Small intestine (tissue), 7 donors: ENCODE data around the gene ARG1. TPM values are rescaled to one million over a fixed set of nuclear protein-coding genes. Genes with fewer than 3 reads are reported as not detected.

Source experiments
- DNase-seq, 2 donors: peaks; one replicate each; pipeline versions ENCODE4 v3.0.0 to v3.0.0-alpha.2; 2013
- FAIRE-seq: peaks from 2 replicates; lab custom pipeline; 2012; peaks lifted over from hg19 to GRCh38; lab: Jason Lieb, UNC
- H3K27ac ChIP-seq, 3 donors: one replicate each; pipeline ENCODE4 v1.5.1; 2013; ENCODE audit warnings: low read length in 2 of 3, mild to moderate bottlenecking in 2 of 3, control low read depth in 1 of 3, inconsistent platforms in 1 of 3, low read depth in 1 of 3, moderate library complexity in 1 of 3
- H3K27me3 ChIP-seq, 3 donors: one replicate each; pipeline ENCODE4 v1.6.1; 2013; ENCODE audit warnings: low read length in 3 of 3, inconsistent platforms in 1 of 3; ENCODE audit not compliant: control insufficient read depth in 3 of 3, insufficient read depth in 3 of 3
- H3K36me3 ChIP-seq, 3 donors: one replicate each; pipeline ENCODE4 v1.6.1; 2013; ENCODE audit warnings: low read length in 3 of 3, inconsistent platforms in 1 of 3, low read depth in 1 of 3, mild to moderate bottlenecking in 1 of 3, moderate library complexity in 1 of 3; ENCODE audit not compliant: control insufficient read depth in 3 of 3, insufficient read depth in 2 of 3
- H3K4me1 ChIP-seq, 3 donors: one replicate each; pipeline ENCODE4 v1.6.1; 2013; ENCODE audit warnings: low read length in 2 of 3, inconsistent platforms in 1 of 3, low read depth in 1 of 3, mild to moderate bottlenecking in 1 of 3, moderate library complexity in 1 of 3; ENCODE audit not compliant: control insufficient read depth in 3 of 3, insufficient read depth in 2 of 3
- H3K4me3 ChIP-seq, 3 donors: one replicate each; pipeline ENCODE4 v1.5.1; 2013; ENCODE audit warnings: low read length in 3 of 3, control low read depth in 1 of 3, inconsistent platforms in 1 of 3, low read depth in 1 of 3, mild to moderate bottlenecking in 1 of 3, moderate library complexity in 1 of 3
- H3K9me3 ChIP-seq, 2 donors: one replicate each; pipeline ENCODE4 v1.6.1; 2013; ENCODE audit warnings: low read depth in 1 of 2, low read length in 1 of 2; ENCODE audit not compliant: control insufficient read depth in 2 of 2, insufficient read depth in 1 of 2
- WGBS, 3 donors: extraction: QIAGEN DNeasy Blood & Tissue Kit; methylation state at CpG; one replicate each; pipeline ENCODE4 v1.1.7; 2013; 5-methylcytosine and 5-hydroxymethylcytosine counted together
- polyA plus RNA-seq, 4 donors: library from polyadenylated mRNA; stranded (reverse) in 3 of 4; unstranded in 1 of 4; fragments of 200-250 nt in 3 of 4; fragments of 120-200 nt in 1 of 4; gene quantifications; one replicate each; pipeline versions ENCODE4 v1.2.1 to v1.2.3, GENCODE V29; 2013
- donor health status: healthy with polysubstance abuse.
- donor health status: control.
- donor health status: control.
- donor health status: Bipolar disorder and iron deficiency.
- donor health status: healthy.

ARG1 gene
- polyA plus RNA-seq, 4 donors = 0.34 to 1.1 (median 0.49) TPM; not detected in 1

DNA sequence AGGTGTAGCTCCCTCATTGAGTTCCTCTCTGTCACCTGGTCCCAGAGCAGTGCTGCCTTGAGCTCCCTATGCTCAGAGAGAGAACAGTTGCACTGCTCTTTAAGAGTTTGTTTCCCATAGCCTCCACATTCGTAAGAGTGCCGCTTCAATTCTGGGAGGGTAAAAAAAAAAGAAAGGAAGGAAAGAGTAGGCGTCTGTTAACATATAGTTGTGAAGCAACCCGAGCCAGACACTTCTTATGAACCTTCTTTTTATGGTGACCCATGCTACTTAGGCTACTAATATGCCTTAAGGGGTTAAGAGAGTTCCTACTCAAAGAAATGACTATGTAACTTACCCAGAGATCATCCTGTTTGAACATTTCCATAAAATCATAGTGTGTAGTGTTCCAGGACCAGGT lies 4.3 kb upstream of the ARG1 start:
- Histone ChIP-seq H3K36me3 (peaks cover 0 to 2% (median 2%) of the 10 kb centered on the region in 3 donors), H3K27ac (no peak overlapping the region), H3K9me3 (no peaks in the 10 kb centered on the region), H3K4me3 (no peak overlapping the region), H3K27me3 (no peaks in the 10 kb centered on the region), H3K4me1 (no peaks in the 10 kb centered on the region)
- FAIRE-seq (no peak), DNase-seq (no peak)
- WGBS, 3 donors = 75 to 93% (median 79%) methylated on average over 4 of the region's 4 CpGs

DNA sequence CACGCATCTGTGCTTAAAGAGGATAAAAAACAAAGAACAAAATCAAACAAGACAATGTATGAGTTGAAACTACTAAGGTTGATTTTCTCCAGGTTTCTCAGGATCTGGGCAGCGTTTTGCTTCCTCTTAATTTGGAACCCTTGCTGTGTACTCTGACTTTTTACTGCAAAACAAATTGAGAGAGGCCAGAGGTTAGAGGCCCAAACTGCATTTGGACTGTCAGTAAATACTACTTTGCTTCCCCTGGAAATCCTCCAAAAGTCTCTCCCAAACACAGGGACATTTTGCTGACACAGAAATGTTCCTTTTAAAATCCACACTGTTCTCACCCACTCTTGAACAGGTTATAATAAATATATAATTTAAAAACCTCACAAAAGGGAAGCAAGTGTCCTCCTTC lies 1.1 kb downstream of the ARG1 start:
- no peak overlapping the region for H3K4me3 ChIP-seq
- 70 to 83% (median 78%) methylated on average over 2 of the region's 2 CpGs for WGBS, 3 donors
- H3K27ac ChIP-seq = no peak overlapping the region
- no peak for FAIRE-seq
- H3K9me3 ChIP-seq = no peaks in the 10 kb centered on the region
- peaks cover 0 to 4% (median 3%) of the 10 kb centered on the region in 3 donors for H3K36me3 ChIP-seq
- H3K27me3 ChIP-seq = no peaks in the 10 kb centered on the region
- no peaks in the 10 kb centered on the region for H3K4me1 ChIP-seq
- no peak for DNase-seq

- Histone ChIP-seq H3K4me3 (no peak overlapping the region), H3K4me1 (no peaks in the 10 kb centered on the region), H3K9me3 (no peaks in the 10 kb centered on the region), H3K27me3 (no peaks in the 10 kb centered on the region), H3K36me3 (peaks cover 0 to 5% (median 3%) of the 10 kb centered on the region in 3 donors), H3K27ac (no peak overlapping the region)
- WGBS, 3 donors = 93 to 96% (median 95%) methylated on average over 4 of the region's 4 CpGs
- DNase-seq (no peak), FAIRE-seq (no peak)
These were observed 1.7 kb downstream of the ARG1 start for GRCh38 chr6:131574686-131575085.

GRCh38 chr6:131575834-131576478 lies 2.9 kb downstream of the ARG1 start:
- DNase-seq = no peak
- H3K27ac ChIP-seq = no peak overlapping the region
- WGBS, 3 donors = 91 to 93% (median 92%) methylated on average over 5 of the region's 5 CpGs

GRCh38 chr6:131581523-131581922 lies 8.5 kb downstream of the ARG1 start:
- Histone ChIP-seq H3K36me3 (peaks cover 1 to 18% (median 6%) of the 10 kb centered on the region in 3 donors), H3K9me3 (no peaks in the 10 kb centered on the region), H3K4me3 (no peak overlapping the region), H3K27ac (no peak overlapping the region), H3K27me3 (no peaks in the 10 kb centered on the region), H3K4me1 (no peaks in the 10 kb centered on the region)
- DNase-seq (no peak), FAIRE-seq (no peak)

More at GRCh38 chr6:131575834-131576478, 2.9 kb downstream of the ARG1 start:
- H3K4me1 ChIP-seq = no peaks in the 10 kb centered on the region
- FAIRE-seq = no peak
- H3K4me3 ChIP-seq = no peak overlapping the region
- H3K9me3 ChIP-seq = no peaks in the 10 kb centered on the region
- peaks cover 0 to 5% (median 3%) of the 10 kb centered on the region in 3 donors for H3K36me3 ChIP-seq
- no peaks in the 10 kb centered on the region for H3K27me3 ChIP-seq

DNA sequence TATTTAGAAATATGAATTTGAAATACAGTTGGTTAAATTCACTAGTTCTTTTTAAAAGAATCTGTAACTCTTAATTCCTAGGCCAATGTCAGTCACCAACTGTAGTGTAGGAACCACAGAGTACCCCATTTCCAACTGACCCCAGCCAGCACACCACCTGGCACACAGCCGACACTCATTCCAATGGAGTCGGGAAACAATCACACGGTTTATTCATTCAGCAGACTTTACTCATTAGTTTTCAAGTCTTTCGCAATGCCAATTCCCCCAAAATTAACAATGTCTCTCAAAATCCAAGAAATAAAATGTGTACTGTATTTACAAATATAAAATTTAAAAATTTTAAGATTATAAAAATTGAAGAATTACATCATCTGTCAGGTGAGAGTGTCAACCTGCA lies 13.5 kb downstream of the ARG1 start:
- H3K9me3 ChIP-seq = no peaks in the 10 kb centered on the region
- no peak overlapping the region for H3K27ac ChIP-seq
- no peak overlapping the region for H3K4me3 ChIP-seq
- no peaks in the 10 kb centered on the region for H3K27me3 ChIP-seq
- peaks cover 5 to 28% (median 19%) of the 10 kb centered on the region in 3 donors for H3K36me3 ChIP-seq
- no peak for FAIRE-seq
- no peak for DNase-seq
- 91 to 93% (median 93%) methylated on average over 4 of the region's 4 CpGs for WGBS, 3 donors
- H3K4me1 ChIP-seq = no peaks in the 10 kb centered on the region

- FAIRE-seq (no peak), DNase-seq (no peak)
- no peak overlapping the region for H3K4me3 ChIP-seq
- no peaks in the 10 kb centered on the region for H3K27me3 ChIP-seq
- H3K27ac ChIP-seq = no peak overlapping the region
- H3K4me1 ChIP-seq = no peaks in the 10 kb centered on the region
- WGBS, 3 donors = 95 to 96% (median 96%) methylated on average over 4 of the region's 4 CpGs
- peaks cover 5 to 26% (median 24%) of the 10 kb centered on the region in 3 donors for H3K36me3 ChIP-seq
- H3K9me3 ChIP-seq = no peaks in the 10 kb centered on the region
These were observed 14.9 kb downstream of the ARG1 start for GRCh38 chr6:131587909-131588308.

DNA sequence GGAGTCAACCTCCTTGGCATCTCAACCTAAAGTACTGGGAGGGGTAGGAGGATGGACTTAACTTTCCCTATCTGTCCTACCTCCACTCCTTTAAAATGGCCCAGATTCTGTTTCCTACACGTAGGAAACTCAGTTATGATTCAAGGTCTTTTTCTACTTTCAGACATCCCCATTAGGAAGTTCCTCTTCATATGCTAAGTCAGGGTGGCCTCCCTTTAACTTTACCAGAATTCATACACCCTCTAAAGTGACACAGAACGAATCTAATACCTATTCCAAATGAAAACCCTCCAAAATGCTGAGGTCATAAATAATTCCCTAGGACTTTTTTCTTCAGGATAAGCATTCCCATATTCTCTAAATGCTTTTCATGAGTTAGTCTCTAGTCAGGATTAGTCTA lies 15.6 kb downstream of the ARG1 start:
- WGBS, 3 donors = 85 to 90% (median 88%) methylated on average over 2 of the region's 2 CpGs

DNA sequence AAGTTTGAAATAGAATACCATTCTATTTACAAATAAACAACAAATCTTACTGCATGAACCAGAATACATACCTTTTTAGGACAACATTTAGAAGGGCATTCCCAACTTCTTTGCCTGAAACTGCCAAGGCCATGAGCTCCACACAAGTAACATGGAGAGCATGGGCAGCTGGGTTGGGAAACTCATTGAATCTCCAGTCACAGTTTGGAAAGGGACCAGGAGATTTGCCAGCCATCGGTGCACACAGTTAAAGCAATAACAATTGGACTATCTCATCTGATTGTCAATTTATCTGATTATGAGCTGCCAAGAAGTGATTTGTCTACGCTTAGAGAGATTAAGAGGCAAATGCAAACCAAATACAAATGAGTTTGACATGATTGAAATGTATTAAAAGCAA lies 19.9 kb downstream of the ARG1 start:
- Histone ChIP-seq H3K9me3 (no peaks in the 10 kb centered on the region), H3K27me3 (no peaks in the 10 kb centered on the region), H3K4me1 (no peaks in the 10 kb centered on the region), H3K4me3 (no peak overlapping the region), H3K27ac (no peak overlapping the region), H3K36me3 (peaks cover 11 to 33% (median 29%) of the 10 kb centered on the region in 3 donors)
- FAIRE-seq = no peak
- WGBS, 3 donors = 55 to 76% (median 72%) methylated on average over 2 of the region's 2 CpGs
- no peak for DNase-seq

More for the DNA sequence above, 15.6 kb downstream of the ARG1 start:
- DNase-seq (no peak), FAIRE-seq (no peak)
- H3K36me3 ChIP-seq = peaks cover 5 to 27% (median 25%) of the 10 kb centered on the region in 3 donors
- H3K27ac ChIP-seq = no peak overlapping the region
- H3K4me3 ChIP-seq = no peak overlapping the region
- H3K4me1 ChIP-seq = no peaks in the 10 kb centered on the region
- H3K27me3 ChIP-seq = no peaks in the 10 kb centered on the region
- H3K9me3 ChIP-seq = no peaks in the 10 kb centered on the region
